ENCODE measurements around the gene P2RY6.

Gene P2RY6

GRCh38 chr11:73296501-73297230 lies 24.5 kb downstream of the P2RY6 start:
- DNase-seq (ENCODE audit: low read depth) = no peak

GRCh38 chr11:73297231-73297590 lies 25.1 kb downstream of the P2RY6 start:
- no peak for DNase-seq (ENCODE audit: low read depth)

DNA sequence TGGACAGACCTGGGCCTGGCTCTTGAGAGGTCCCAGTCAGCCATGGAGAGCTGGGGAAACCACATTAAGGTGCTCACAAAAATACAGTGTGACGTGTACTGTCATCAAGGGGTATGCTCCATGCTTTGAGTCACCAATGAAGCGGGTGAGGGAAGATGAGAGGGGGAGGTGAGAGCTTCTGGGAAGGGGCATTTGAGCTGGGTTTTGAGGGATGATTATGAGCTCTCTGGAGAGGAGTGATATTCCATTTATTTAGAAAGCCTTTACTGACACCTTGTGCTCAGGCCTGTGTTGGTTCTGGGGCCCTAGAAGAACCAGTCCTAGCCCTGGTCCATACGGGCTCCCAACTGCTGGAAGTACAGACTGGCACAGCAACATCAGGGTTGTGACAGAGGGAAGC lies 25.6 kb downstream of the P2RY6 start:
- no peak for DNase-seq (ENCODE audit: low read depth)

GRCh38 chr11:73298233-73298632 lies 26.1 kb downstream of the P2RY6 start:
- no peak for DNase-seq (ENCODE audit: low read depth)

- DNase-seq (ENCODE audit: low read depth) = no peak
Observed at GRCh38 chr11:73299751-73300150, 27.6 kb downstream of the P2RY6 start.

GRCh38 chr11:73306069-73306841 lies 34.1 kb downstream of the P2RY6 start:
- no peak for DNase-seq (ENCODE audit: low read depth)

DNA sequence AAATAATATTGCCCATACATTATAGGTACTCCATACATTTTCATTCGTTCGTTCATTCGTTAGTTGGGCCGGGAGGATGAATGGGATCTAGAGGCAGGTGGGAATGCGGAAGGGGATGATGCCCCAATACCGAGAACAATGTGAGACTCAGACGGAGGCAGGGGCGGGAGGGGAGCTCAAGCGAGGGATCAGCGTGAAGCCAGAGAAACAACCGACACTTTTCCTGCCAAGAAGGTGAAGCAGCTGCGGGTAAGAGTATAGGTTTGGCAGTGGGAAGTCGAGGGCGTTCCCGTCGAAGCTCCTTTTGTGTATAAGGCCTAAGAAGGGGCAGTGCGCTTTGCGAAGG lies 34.8 kb downstream of the P2RY6 start:
- DNase-seq (ENCODE audit: low read depth) = no peak

GRCh38 chr11:73307323-73308002 lies 35.3 kb downstream of the P2RY6 start:
- DNase-seq (ENCODE audit: low read depth) = peak; percentile 85

DNA sequence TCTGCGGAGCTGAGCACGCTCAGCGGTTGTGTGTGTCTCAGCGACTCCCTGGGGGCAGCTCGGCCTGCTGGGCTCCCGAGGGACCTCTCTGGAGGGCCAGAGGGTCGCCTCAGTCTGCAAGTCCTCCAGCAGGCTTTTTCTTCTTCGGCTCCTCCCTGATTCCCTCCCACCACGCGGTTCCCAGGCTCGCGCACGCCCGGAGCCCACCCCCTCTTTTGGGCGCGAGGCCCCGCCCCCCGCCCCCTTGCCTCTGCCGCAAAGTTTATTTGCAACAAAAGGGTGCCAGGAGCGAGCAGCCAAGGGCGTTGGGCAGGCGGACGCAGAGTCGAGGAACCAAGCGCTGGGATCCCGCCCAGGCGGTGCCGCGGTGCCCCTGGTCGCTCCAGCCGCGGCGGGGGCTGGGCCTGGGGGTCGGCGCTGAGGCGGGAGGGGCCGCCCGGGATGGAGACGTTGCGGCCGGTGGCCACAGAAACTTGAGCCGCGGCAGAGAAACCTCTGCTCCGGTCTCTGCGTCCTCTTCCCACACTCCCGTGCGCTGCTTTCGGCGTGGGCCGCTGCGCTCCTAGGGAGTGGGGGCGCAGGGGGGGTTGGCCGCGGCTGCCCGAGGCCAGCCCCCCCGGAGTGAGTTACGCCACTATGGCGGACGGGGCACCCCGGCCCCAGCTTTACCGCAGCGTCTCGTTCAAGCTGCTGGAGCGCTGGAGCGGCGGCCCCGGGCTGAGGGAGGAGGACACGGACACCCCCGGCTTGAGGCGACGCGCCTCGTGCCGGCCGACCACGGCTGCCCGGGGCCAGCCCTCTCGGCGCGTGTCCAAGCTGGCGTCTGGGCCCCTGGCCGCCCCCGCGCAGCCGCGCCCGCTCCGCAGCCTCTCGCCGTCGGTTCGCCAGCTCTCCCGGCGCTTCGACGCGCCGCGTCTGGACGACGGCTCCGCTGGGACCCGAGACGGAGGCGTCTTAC lies 36.1 kb downstream of the P2RY6 start, which contains the start of gene ARHGEF17:
Gene ARHGEF17 (plus strand): TSS at position 274 of the 958 bp plus-strand sequence. CDS start 363 bp downstream, at position 637.
- no peak for DNase-seq (ENCODE audit: low read depth)

- no peak for DNase-seq (ENCODE audit: low read depth)
Observed at GRCh38 chr11:73308961-73309919, 37.1 kb downstream of the P2RY6 start.

DNA sequence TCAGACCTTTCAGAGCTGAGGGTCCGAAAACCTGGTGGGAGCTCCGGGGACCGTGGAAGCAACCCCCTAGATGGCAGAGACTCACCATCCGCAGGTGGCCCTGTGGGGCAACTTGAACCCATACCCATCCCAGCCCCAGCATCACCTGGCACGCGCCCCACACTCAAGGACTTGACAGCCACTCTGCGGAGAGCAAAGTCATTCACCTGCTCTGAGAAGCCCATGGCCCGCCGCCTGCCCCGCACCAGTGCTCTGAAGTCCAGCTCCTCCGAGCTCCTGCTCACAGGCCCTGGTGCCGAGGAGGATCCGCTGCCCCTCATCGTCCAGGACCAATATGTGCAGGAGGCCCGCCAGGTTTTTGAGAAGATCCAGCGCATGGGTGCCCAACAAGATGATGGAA lies 37.9 kb downstream of the P2RY6 start:
- DNase-seq (ENCODE audit: low read depth) = no peak

- no peak for DNase-seq (ENCODE audit: low read depth)
Observed at GRCh38 chr11:73310661-73311393, 38.7 kb downstream of the P2RY6 start.

DNA sequence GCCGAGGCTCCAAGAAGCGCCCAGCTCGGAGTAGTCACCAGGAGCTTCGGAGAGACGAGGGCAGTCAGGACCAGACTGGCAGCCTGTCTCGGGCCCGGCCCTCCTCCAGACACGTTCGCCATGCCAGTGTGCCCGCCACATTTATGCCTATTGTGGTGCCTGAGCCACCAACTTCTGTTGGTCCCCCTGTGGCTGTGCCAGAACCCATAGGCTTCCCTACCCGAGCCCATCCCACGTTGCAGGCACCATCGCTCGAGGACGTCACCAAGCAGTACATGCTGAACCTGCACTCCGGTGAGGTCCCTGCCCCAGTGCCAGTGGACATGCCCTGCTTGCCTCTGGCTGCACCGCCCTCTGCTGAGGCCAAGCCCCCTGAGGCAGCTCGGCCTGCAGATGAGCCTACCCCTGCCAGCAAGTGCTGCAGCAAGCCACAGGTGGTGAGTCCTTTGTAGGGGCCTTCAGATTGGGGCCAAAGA lies 39.3 kb downstream of the P2RY6 start:
- DNase-seq (ENCODE audit: low read depth) = no peak

- DNase-seq (ENCODE audit: low read depth) = no peak
Observed at GRCh38 chr11:73312036-73312435, 39.9 kb downstream of the P2RY6 start.

DNA sequence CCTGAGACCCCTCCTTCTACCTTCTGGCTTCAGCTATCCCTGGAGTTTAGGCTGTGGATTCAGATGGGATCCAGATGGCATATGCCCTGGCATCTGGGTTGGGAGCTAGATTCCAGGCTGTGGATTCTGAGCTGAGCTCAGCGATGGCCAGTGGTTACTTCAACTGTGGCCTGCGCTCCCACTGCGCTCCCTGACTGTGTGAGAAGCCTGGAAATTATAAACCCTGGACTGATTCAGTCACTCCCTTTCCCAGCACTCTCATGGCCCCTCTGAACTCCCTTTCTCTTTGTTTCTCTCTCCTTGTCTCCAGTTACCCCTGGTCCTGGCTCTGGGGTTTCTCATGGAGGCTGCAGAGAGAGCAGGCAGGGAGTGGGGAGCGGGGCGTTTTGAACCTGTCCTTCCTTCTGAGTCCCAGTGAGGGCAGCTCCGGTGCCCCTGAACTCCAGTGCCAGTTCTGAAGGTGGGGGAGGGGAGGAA lies 40.8 kb downstream of the P2RY6 start:
- no peak for DNase-seq (ENCODE audit: low read depth)

GRCh38 chr11:73313652-73314051 lies 41.5 kb downstream of the P2RY6 start:
- no peak for DNase-seq (ENCODE audit: low read depth)

DNA sequence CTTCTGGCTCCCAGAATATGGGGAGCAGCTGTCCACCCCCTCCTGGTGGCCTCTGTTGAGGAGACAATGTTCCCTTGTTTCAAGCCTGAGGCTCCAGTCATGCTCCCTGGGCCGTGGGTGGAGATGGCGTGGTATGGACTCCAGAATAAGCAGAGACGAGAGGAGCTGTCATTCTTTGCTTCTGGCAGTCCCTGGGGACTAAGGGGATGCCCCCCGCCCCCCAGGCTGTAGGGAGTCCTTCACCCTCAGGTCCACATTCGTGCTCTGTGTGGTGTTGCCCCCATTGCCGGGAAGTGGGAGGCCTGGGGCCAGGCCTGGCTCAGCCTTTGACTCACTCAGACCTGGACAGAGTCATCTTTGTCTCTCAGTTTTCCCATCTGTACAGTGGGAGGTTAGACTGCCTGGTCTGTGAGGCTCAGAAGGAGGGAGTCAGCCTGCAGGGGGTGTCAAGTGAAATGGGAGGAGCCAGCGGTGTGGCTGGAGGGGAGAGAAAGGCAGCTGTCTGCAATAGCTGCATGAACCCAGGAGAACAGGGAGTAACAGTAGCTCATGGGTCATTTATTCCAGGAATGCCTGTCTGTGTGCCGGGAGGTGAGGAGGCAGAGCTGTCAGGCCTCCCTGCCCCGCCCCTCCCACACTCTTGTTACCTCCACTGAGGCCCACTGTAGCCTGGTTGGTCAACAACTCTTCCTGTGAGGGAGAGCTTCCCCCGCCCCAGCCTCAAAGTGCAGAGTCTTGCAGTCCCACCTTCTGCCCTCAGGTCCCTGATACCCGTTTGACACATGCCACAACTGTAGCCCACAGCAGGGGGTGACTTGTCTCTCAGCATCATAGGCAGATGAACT lies 42.2 kb downstream of the P2RY6 start:
- DNase-seq (ENCODE audit: low read depth) = no peak

DNA sequence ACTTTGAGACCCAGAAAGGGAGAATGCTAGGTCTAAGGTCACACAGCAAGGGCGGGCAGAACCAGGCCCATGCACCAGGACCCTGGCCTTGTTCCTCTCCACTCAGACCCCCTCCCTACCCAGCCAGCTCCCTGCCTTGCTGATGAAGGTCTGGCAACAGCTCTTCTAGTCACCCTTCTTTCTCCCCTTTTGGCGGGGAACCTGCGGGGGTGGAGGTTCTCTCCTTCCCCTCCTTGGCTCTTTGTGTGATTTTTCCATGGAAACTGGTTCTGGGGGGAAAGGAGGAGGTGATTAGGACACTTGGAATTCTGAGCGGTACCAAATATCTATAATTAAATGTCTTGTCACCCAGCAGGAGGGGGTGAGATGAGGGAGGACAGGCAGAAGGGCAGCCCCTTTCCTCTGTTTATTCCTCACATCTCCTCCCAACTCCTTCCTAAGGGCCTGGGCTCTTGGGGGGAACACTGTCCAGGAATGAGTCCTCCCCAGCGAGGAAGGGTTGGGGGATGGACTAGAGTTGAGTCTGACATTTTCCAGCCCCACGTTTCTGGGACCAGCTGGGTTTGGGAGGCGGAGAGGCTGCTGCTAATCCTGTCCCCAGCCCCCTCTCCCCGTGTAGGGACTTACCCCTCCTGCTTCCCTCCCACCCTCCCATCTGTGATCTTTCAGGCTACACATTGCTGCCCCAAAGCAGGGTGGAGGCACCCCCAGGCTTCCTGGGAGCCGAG lies 43.3 kb downstream of the P2RY6 start:
- DNase-seq (ENCODE audit: low read depth) = no peak
